H1 (cell line): ENCODE results near the gene MYO5B. TPM values are rescaled to one million over a fixed set of nuclear protein-coding genes. Genes with fewer than 3 reads are reported as not detected.

ENCODE experiments used
- CTCF ChIA-PET: fragments of 300-600 bp; sonication (Branson Sonifier 250); formaldehyde crosslinking; loops from one replicate; lab custom pipeline; 2021; ENCODE audit not compliant: partially characterized antibody; lab: Charles Lee
- POLR2A ChIA-PET: fragments of 300-600 bp; sonication (Branson Sonifier 250); formaldehyde crosslinking; loops from one replicate; lab custom pipeline; 2021; ENCODE audit warnings: inconsistent platforms; ENCODE audit not compliant: partially characterized antibody; lab: Charles Lee
- DNase-seq, 2 experiments: peaks; one replicate each; pipeline versions ENCODE4 v3.0.0 to v3.0.0-alpha.2; 2010 to 2022; ENCODE audit warnings: low spot score in 2 of 2, low read depth in 1 of 2, mixed read lengths in 1 of 2
- FAIRE-seq: peaks from 2 replicates; lab custom pipeline; 2011; peaks lifted over from hg19 to GRCh38; lab: Jason Lieb, UNC
- H2AFZ ChIP-seq: 2 replicates; pipeline ENCODE4 v1.8.1; 2012; ENCODE audit warnings: low read length, inconsistent platforms
- H2AK5ac ChIP-seq: 2 replicates; pipeline ENCODE4 v1.6.1; 2013; ENCODE audit warnings: low read depth, low read length
- H2BK120ac ChIP-seq: replicated peaks from 2 replicates; pipeline ENCODE3; 2013; ENCODE audit warnings: low read depth, low read length, inconsistent platforms
- H2BK12ac ChIP-seq: 2 replicates; pipeline ENCODE4 v1.6.1; 2013; ENCODE audit warnings: low read depth, low read length
- H2BK15ac ChIP-seq: 2 replicates; pipeline ENCODE4 v1.6.1; 2013; ENCODE audit warnings: low read length
- H2BK20ac ChIP-seq: 2 replicates; pipeline ENCODE4 v1.6.1; 2013; ENCODE audit warnings: low read length
- H2BK5ac ChIP-seq: 2 replicates; pipeline ENCODE4 v1.6.1; 2013; ENCODE audit warnings: low read depth, low read length
- H3K14ac ChIP-seq: 2 replicates; pipeline ENCODE4 v1.6.1; 2013; ENCODE audit warnings: inconsistent platforms; ENCODE audit not compliant: insufficient read length
- H3K18ac ChIP-seq: 2 replicates; pipeline ENCODE4 v1.6.1; 2013; ENCODE audit warnings: low read length; ENCODE audit errors: extremely low read depth
- H3K23ac ChIP-seq: 2 replicates; pipeline ENCODE4 v1.6.1; 2013; ENCODE audit warnings: inconsistent platforms; ENCODE audit not compliant: insufficient read length
- H3K23me2 ChIP-seq: 2 replicates; pipeline ENCODE4 v1.6.1; 2013; ENCODE audit warnings: low read depth, low read length
- H3K27ac ChIP-seq: 2 replicates; pipeline ENCODE4 v1.6.1; 2011; ENCODE audit warnings: low read depth, low read length, inconsistent platforms
- H3K27me3 ChIP-seq, 4 experiments: replicated peaks in 1 of 4; 1 replicate in 1 of 4; 2 replicates in 3 of 4; pipeline versions ENCODE4 v1.6.1 to v1.8.1; 2011 to 2013; ENCODE audit warnings: low read length in 3 of 4, mild to moderate bottlenecking in 3 of 4, inconsistent platforms in 2 of 4, mixed read lengths in 2 of 4, moderate library complexity in 1 of 4; ENCODE audit not compliant: control insufficient read depth in 3 of 4, insufficient read depth in 3 of 4; ENCODE audit errors: extremely low read depth in 1 of 4
- H3K36me3 ChIP-seq, 4 experiments: 2 replicates each; pipeline versions ENCODE4 v1.6.1 to v1.8.1; 2011 to 2013; ENCODE audit warnings: mild to moderate bottlenecking in 4 of 4, low read length in 3 of 4, moderate library complexity in 2 of 4, control low read depth in 1 of 4, inconsistent platforms in 1 of 4; ENCODE audit not compliant: insufficient read depth in 4 of 4, control insufficient read depth in 2 of 4
- H3K4ac ChIP-seq: replicated peaks from 2 replicates; pipeline ENCODE3; 2013; ENCODE audit warnings: low read length, low read depth, mixed read lengths, inconsistent platforms; ENCODE audit not compliant: insufficient read length
- H3K4me1 ChIP-seq, 4 experiments: replicated peaks in 1 of 4; 1 replicate in 1 of 4; 2 replicates in 3 of 4; pipeline versions ENCODE4 v1.6.1 to v1.8.1; 2011 to 2013; ENCODE audit warnings: low read length in 3 of 4, inconsistent platforms in 2 of 4, mixed read lengths in 1 of 4; ENCODE audit not compliant: insufficient read depth in 4 of 4, control insufficient read depth in 3 of 4
- H3K4me2 ChIP-seq, 2 experiments: 2 replicates each; pipeline versions ENCODE4 v1.6.1 to v1.8.1; 2011 to 2013; ENCODE audit warnings: low read depth in 2 of 2, low read length in 2 of 2, control low read depth in 1 of 2, inconsistent platforms in 1 of 2, mild to moderate bottlenecking in 1 of 2; ENCODE audit not compliant: insufficient read depth in 1 of 2
- H3K4me3 ChIP-seq, 4 experiments: fragments of 200-600, 300-600 bp in 1 of 4; sonication (generic), shearing (Covaris generic), sonication (Bioruptor Twin) in 1 of 4; 2 replicates each; pipeline versions ENCODE4 v1.5.1 to v1.8.1; 2011 to 2016; ENCODE audit warnings: low read length in 4 of 4, low read depth in 3 of 4, control low read depth in 2 of 4, inconsistent platforms in 2 of 4, mild to moderate bottlenecking in 2 of 4, mixed read lengths in 1 of 4, moderate library complexity in 1 of 4; ENCODE audit not compliant: insufficient read depth in 2 of 4; ENCODE audit errors: extremely low read depth in 1 of 4
- H3K56ac ChIP-seq: replicated peaks from 2 replicates; pipeline ENCODE3; 2013; ENCODE audit warnings: low read depth, mild to moderate bottlenecking, mixed read lengths, low read length, inconsistent platforms; ENCODE audit not compliant: insufficient read length
- H3K79me1 ChIP-seq: 2 replicates; pipeline ENCODE4 v1.6.1; 2013; ENCODE audit warnings: low read depth, low read length, control low read depth
- H3K79me2 ChIP-seq, 2 experiments: 2 replicates each; pipeline versions ENCODE4 v1.6.1 to v1.8.1; 2012 to 2013; ENCODE audit warnings: low read length in 2 of 2, mild to moderate bottlenecking in 2 of 2, inconsistent platforms in 1 of 2; ENCODE audit not compliant: insufficient read depth in 2 of 2, control insufficient read depth in 1 of 2
- H3K9ac ChIP-seq, 4 experiments: replicated peaks in 1 of 4; 1 replicate in 1 of 4; 2 replicates in 3 of 4; pipeline versions ENCODE4 v1.6.1 to v1.8.1; 2011 to 2013; ENCODE audit warnings: low read depth in 3 of 4, low read length in 3 of 4, control low read depth in 2 of 4, mild to moderate bottlenecking in 2 of 4, moderate library complexity in 2 of 4, inconsistent platforms in 1 of 4; ENCODE audit errors: extremely low read depth in 1 of 4
- H3K9me3 ChIP-seq, 2 experiments: 2 replicates each; pipeline versions ENCODE4 v1.6.1 to v1.8.1; 2012 to 2013; ENCODE audit warnings: mild to moderate bottlenecking in 2 of 2, moderate library complexity in 2 of 2, control low read depth in 1 of 2, inconsistent platforms in 1 of 2, low read depth in 1 of 2, low read length in 1 of 2, mixed read lengths in 1 of 2; ENCODE audit not compliant: insufficient read depth in 2 of 2
- H4K20me1 ChIP-seq, 2 experiments: replicated peaks in 1 of 2; 2 replicates each; pipeline versions ENCODE3 to v1.8.1; 2011 to 2013; ENCODE audit warnings: inconsistent platforms in 2 of 2, low read length in 2 of 2, mild to moderate bottlenecking in 1 of 2; ENCODE audit not compliant: insufficient read depth in 2 of 2, control insufficient read depth in 1 of 2
- H4K5ac ChIP-seq: 2 replicates; pipeline ENCODE4 v1.6.1; 2013; ENCODE audit warnings: low read length, low read depth, mixed read lengths, inconsistent platforms; ENCODE audit not compliant: insufficient read length
- H4K8ac ChIP-seq: 2 replicates; pipeline ENCODE4 v1.8.0; 2013; ENCODE audit warnings: mild to moderate bottlenecking, moderate library complexity, low read length, inconsistent platforms; ENCODE audit not compliant: insufficient read depth; ENCODE audit errors: extremely low read depth
- H4K91ac ChIP-seq: replicated peaks from 2 replicates; pipeline ENCODE3; 2013; ENCODE audit warnings: low read length, mixed read lengths, inconsistent platforms; ENCODE audit not compliant: insufficient read length
- CBX5 ChIP-seq: fragments of 300-800, 300-1000 bp; sonication (generic); IDR thresholded peaks from 2 replicates; pipeline ENCODE4 v1.7.1; 2016; ENCODE audit warnings: antibody characterized with exemption, low read length, low read depth
- CREB1 ChIP-seq: IDR thresholded peaks from 2 replicates; pipeline ENCODE4 v1.6.1; 2012; ENCODE audit warnings: inconsistent platforms
- CTBP2 ChIP-seq: IDR thresholded peaks from 2 replicates; pipeline ENCODE4 v1.7.0; 2011; ENCODE audit warnings: borderline replicate concordance, mild to moderate bottlenecking, moderate library complexity, mixed read lengths, low read length; ENCODE audit not compliant: insufficient read depth, insufficient read length
- EGR1 ChIP-seq: IDR thresholded peaks from 2 replicates; pipeline ENCODE4 v1.6.1; 2011; ENCODE audit warnings: low read depth, low read length, borderline replicate concordance
- EZH2 ChIP-seq: fragments of 200-600 bp; sonication (generic); IDR thresholded peaks from 2 replicates; pipeline ENCODE4 v1.7.1; 2012; ENCODE audit warnings: low read depth, mild to moderate bottlenecking, moderate library complexity, low read length, inconsistent platforms; ENCODE audit not compliant: severe bottlenecking
- NANOG ChIP-seq: IDR thresholded peaks from 2 replicates; pipeline ENCODE4 v1.6.1; 2011; ENCODE audit warnings: low read length, low read depth, mild to moderate bottlenecking, inconsistent platforms; ENCODE audit not compliant: insufficient read depth, poor library complexity, severe bottlenecking
- NRF1 ChIP-seq: IDR thresholded peaks from 2 replicates; pipeline ENCODE4 v1.6.1; 2011; ENCODE audit warnings: mild to moderate bottlenecking, low read depth, low read length, improper control_type of control experiment
- SIRT6 ChIP-seq: IDR thresholded peaks from one replicate; pipeline ENCODE4 v1.7.1; 2012; ENCODE audit warnings: low read length, inconsistent platforms
- SIX5 ChIP-seq: IDR thresholded peaks from 2 replicates; pipeline ENCODE4 v1.6.1; 2011; ENCODE audit warnings: mild to moderate bottlenecking, low read depth, low read length
- SRF ChIP-seq: IDR thresholded peaks from 2 replicates; pipeline ENCODE4 v1.6.1; 2011; ENCODE audit warnings: mild to moderate bottlenecking, low read depth, low read length, moderate library complexity
- SUZ12 ChIP-seq: fragments of 200-600 bp; sonication (generic); IDR thresholded peaks from 2 replicates; pipeline ENCODE4 v1.6.1; 2012; ENCODE audit warnings: mild to moderate bottlenecking, inconsistent platforms, low read length, moderate library complexity, mixed read lengths
- WGBS, 2 experiments: shearing (Covaris generic) in 1 of 2; methylation state at CpG; one replicate each; pipeline versions ENCODE4 v1.1.6 to v1.1.7; 2013 to 2015; ENCODE audit warnings: low lambda C conversion rate in 2 of 2, mixed read lengths in 2 of 2, inconsistent platforms in 1 of 2, low coverage in 1 of 2, missing lambda C conversion rate in 1 of 2; ENCODE audit not compliant: insufficient replicate concordance in 2 of 2, insufficient coverage in 1 of 2, insufficient read length in 1 of 2; ENCODE audit errors: extremely low coverage in 1 of 2, missing lambda C conversion rate in 1 of 2; 5-methylcytosine and 5-hydroxymethylcytosine counted together
- polyA plus RNA-seq, 7 experiments: library from polyadenylated mRNA; depleted of rRNA in 3 of 7; stranded (reverse) in 5 of 7; unstranded in 2 of 7; fragments of >200 nt in 5 of 7; fragments of 200-250 nt in 2 of 7; gene quantifications; 1 replicate in 5 of 7; 2 replicates in 1 of 7; 4 replicates in 1 of 7; pipeline versions ENCODE4 v1.2.1 to v1.2.3, GENCODE V29; 2011 to 2013; ENCODE audit warnings: missing spikeins in 2 of 7, mixed read lengths in 2 of 7
- total RNA-seq: library from RNA; stranded (reverse); fragmentation: NEBNext Ultra II Directional; extraction: Animal tissue kit (Norgen Biotek cat#: 25700); gene quantifications from 2 replicates; pipeline ENCODE4 v1.2.1, GENCODE V29; 2021
- TF ChIP-seq, protein P1 (sequence below): IDR thresholded peaks from 2 replicates; pipeline ENCODE4 v1.6.1; 2011; ENCODE audit warnings: low read depth, mild to moderate bottlenecking, low read length; ENCODE audit not compliant: insufficient read depth
- TF ChIP-seq, protein P2 (sequence below): IDR thresholded peaks from 2 replicates; pipeline ENCODE4 v1.6.1; 2012; ENCODE audit warnings: inconsistent platforms

The MYO5B gene
- total and polyA plus RNA-seq, 2 of the 8 experiments (the other 6 are each of a cell fraction or from before 2014, with no cell fraction given), result 6.4 to 7.7 TPM

DNA sequence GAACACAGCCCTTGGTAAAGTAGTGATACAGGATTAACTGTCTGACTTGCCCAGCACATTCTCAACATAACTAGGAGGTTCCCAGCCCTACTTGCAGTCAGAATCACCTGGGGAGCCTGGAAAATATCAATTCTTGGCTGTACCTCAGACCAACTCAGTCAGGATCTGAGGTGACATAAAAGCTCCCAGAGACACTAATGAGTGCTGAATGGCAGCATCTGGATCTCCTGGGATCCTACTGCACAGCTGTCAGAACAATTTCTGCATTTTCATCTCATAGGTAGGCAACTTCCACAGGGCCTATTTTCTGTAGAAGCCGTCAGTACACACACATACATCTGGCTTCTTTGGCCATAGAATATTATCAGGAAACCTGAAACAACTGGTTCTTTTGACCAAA, 138.8 kb downstream of the MYO5B start:
- Histone ChIP-seq H3K4me2 (no peak overlapping the region), H3K4me3 (no peak overlapping the region)
- TF ChIP-seq SIX5 (no peak), NANOG (no peak), SRF (no peak), CTBP2 (no peak), NRF1 (no peak), CBX5 (no peak), CREB1 (no peak), EZH2 (no peak), SUZ12 (no peak), SIRT6 (no peak), EGR1 (no peak)
- TF ChIP-seq, protein P1, sequence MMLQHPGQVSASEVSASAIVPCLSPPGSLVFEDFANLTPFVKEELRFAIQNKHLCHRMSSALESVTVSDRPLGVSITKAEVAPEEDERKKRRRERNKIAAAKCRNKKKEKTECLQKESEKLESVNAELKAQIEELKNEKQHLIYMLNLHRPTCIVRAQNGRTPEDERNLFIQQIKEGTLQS, result no peak
- TF ChIP-seq, protein P2, sequence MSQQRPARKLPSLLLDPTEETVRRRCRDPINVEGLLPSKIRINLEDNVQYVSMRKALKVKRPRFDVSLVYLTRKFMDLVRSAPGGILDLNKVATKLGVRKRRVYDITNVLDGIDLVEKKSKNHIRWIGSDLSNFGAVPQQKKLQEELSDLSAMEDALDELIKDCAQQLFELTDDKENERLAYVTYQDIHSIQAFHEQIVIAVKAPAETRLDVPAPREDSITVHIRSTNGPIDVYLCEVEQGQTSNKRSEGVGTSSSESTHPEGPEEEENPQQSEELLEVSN, result no peak

More for the DNA sequence above, 138.8 kb downstream of the MYO5B start:
- H3K14ac ChIP-seq, result no peak overlapping the region
- no peak overlapping the region for H4K91ac ChIP-seq
- no peaks in the 10 kb centered on the region for H3K9me3 ChIP-seq
- FAIRE-seq (no peak), DNase-seq (no peak)
- no peak overlapping the region for H3K4ac ChIP-seq
- H3K27me3 ChIP-seq, result no peaks in the 10 kb centered on the region
- H2BK5ac ChIP-seq, result no peak overlapping the region
- no peaks in the 10 kb centered on the region for H3K79me2 ChIP-seq
- no peak overlapping the region for H4K5ac ChIP-seq
- 91% methylated on average over 1 of the region's 1 CpG; no CpG with 5 or more reads in 1 of the 2 experiments for WGBS, 2 experiments
- ChIA-PET POLR2A (interaction anchor here (1.1 kb wide), 1 partner anchor 12 kb away, joined by 3 read pairs; no protein-coding TSS in a partner anchor), CTCF (interaction anchor here (1.0 to 6.1 kb wide), 10 partner anchors 11 to 301 kb away, joined by 3 to 30 read pairs (median 4); no protein-coding TSS in a partner anchor)
- no peak overlapping the region for H4K8ac ChIP-seq
- H3K36me3 ChIP-seq, result no peaks in the 10 kb centered on the region
- H3K23me2 ChIP-seq, result no peaks in the 10 kb centered on the region
- H2BK120ac ChIP-seq, result no peak overlapping the region
- no peak overlapping the region for H2AK5ac ChIP-seq
- no peak overlapping the region for H3K18ac ChIP-seq
- H4K20me1 ChIP-seq, result no peaks in the 10 kb centered on the region
- no peak overlapping the region for H2BK20ac ChIP-seq
- no peak overlapping the region for H3K56ac ChIP-seq
- no peak overlapping the region for H3K9ac ChIP-seq
- no peak overlapping the region for H2BK12ac ChIP-seq
- no peak overlapping the region for H3K23ac ChIP-seq
- H2BK15ac ChIP-seq, result no peak overlapping the region
- no peak overlapping the region for H2AFZ ChIP-seq
- H3K27ac ChIP-seq, result no peak overlapping the region
- no peaks in the 10 kb centered on the region for H3K79me1 ChIP-seq
- H3K4me1 ChIP-seq, result no peaks in the 10 kb centered on the region
